Testis (tissue), 3 donors: ENCODE data around the gene DDAH2. TPM values are rescaled to one million over a fixed set of nuclear protein-coding genes. Genes with fewer than 3 reads are reported as not detected.

Experiments used
- DNase-seq: peaks from one replicate; pipeline ENCODE4 v3.0.0-alpha.2; 2019
- H3K27ac ChIP-seq, 2 donors: fragments of 200-600 bp; sonication (generic); one replicate each; pipeline ENCODE4 v1.5.1; 2019
- H3K27me3 ChIP-seq: fragments of 200-600 bp; sonication (generic); one replicate; pipeline ENCODE4 v1.5.1; 2019
- H3K36me3 ChIP-seq: fragments of 200-600 bp; sonication (generic); one replicate; pipeline ENCODE4 v1.5.1; 2017; ENCODE audit warnings: low read depth; ENCODE audit errors: missing control alignments
- H3K4me1 ChIP-seq: fragments of 200-600 bp; sonication (generic); one replicate; pipeline ENCODE4 v1.5.1; 2019
- H3K4me3 ChIP-seq, 2 donors: fragments of 200-600 bp; sonication (generic); one replicate each; pipeline ENCODE4 v1.5.1; 2017 to 2019
- H3K9me3 ChIP-seq: fragments of 200-600 bp; sonication (generic); one replicate; pipeline ENCODE4 v1.5.1; 2017
- CTCF ChIP-seq, 3 experiments: fragments of 450-650 bp in 2 of 3; fragments of 200-600 bp in 1 of 3; sonication (generic) in 1 of 3; IDR thresholded peaks; one replicate each; pipeline ENCODE4 v1.5.1; 2016 to 2019; ENCODE audit warnings: antibody characterized with exemption in 3 of 3, mild to moderate bottlenecking in 2 of 3, moderate library complexity in 1 of 3
- POLR2A ChIP-seq: fragments of 450-650 bp; IDR thresholded peaks from one replicate; pipeline ENCODE4 v1.6.1; 2017; ENCODE audit warnings: antibody characterized with exemption, mild to moderate bottlenecking, moderate library complexity
- WGBS, 2 donors: methylation state at CpG; one replicate each; pipeline ENCODE4 v1.1.5; 2018; 5-methylcytosine and 5-hydroxymethylcytosine counted together
- intact Hi-C: fragments of 100-400 bp; cut with DNase I; formaldehyde crosslinking; loops from one replicate; pipeline ENCODE4 v1.15.1; 2023; ENCODE audit warnings: low total_unique reads
- polyA plus RNA-seq: library from polyadenylated mRNA; stranded (reverse); fragments of 350-450 nt; fragmentation: Illumina TruSeq; extraction: RNeasy Lipid Tissue Mini Kit (QIAGEN cat#74804); gene quantifications from one replicate; pipeline ENCODE4 v1.2.3, GENCODE V29; 2014; ENCODE audit warnings: low read depth, low replicate concordance; ENCODE audit not compliant: insufficient read depth
- total RNA-seq, 2 donors: library from RNA; depleted of rRNA; stranded (reverse); fragments of >200 nt; gene quantifications; one replicate each; pipeline ENCODE4 v1.2.3, GENCODE V29; 2016

DDAH2 gene
- total and polyA plus RNA-seq, 3 donors from 2014 or later = 19.6 to 50.8 (median 38.0) TPM

DNA sequence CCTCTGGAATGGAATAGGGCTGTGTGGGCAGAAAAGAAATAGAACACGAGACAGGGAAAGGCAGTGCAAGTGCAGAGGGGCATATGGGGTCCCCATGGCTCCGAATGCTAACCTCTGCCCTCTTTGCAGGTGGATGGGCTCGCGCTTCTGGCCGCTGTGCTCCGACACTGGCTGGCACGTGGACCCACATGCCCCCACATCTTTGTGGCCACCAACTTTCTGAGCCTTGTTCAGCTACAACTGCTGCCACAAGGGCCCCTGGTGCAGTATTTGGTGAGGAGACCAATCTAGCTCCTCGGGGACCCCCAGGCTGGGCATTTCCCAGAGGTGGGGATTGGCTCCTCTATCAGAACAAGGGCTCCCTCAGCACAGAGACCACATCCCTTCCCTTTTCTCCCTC, 32.2 kb upstream of the DDAH2 start:
- WGBS, 2 donors = 90 to 94% methylated on average over 8 of the region's 8 CpGs
- H3K27ac ChIP-seq = no peak overlapping the region
- TF ChIP-seq POLR2A (no peak), CTCF (IDR thresholded peaks at IDR 0.05) (no peak)
- no peaks in the 10 kb centered on the region for H3K36me3 ChIP-seq
- no peak for DNase-seq
- H3K4me1 ChIP-seq = no peaks in the 10 kb centered on the region
- no peaks in the 10 kb centered on the region for H3K27me3 ChIP-seq
- H3K4me3 ChIP-seq = no peak overlapping the region
- H3K9me3 ChIP-seq = no peaks in the 10 kb centered on the region
- intact Hi-C loops = no loop called here

DNA sequence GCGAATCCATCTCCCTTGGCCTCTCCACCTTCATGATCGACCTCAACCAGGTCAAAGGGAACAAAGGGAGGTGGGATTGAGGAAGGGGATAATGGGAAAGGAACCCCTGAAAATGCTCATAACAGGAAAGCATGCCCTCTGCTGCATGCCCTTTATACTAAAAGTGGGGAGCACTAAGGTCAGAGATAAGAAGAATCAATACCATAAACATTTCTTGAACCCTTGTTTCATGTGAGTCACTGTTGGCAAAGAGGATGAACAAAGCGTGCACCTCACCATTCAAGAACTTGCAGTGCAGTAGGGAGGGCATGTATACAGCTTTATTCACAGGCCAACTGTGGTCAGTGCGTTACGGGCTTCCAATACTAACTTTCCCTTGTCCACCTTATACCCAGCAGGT, 31.7 kb upstream of the DDAH2 start:
- intact Hi-C loops = no loop called here
- Histone ChIP-seq H3K4me3 (no peak overlapping the region), H3K4me1 (no peaks in the 10 kb centered on the region), H3K9me3 (no peaks in the 10 kb centered on the region), H3K36me3 (no peaks in the 10 kb centered on the region), H3K27ac (no peak overlapping the region), H3K27me3 (no peaks in the 10 kb centered on the region)
- TF ChIP-seq POLR2A = no peak
- TF ChIP-seq CTCF (IDR thresholded peaks at IDR 0.05) = no peak
- DNase-seq = no peak
- WGBS, 2 donors = 90 to 91% methylated on average over 5 of the region's 5 CpGs

GRCh38 chr6:31758281-31758680, 29.2 kb upstream of the DDAH2 start:
- Histone ChIP-seq H3K36me3 (no peaks in the 10 kb centered on the region), H3K9me3 (no peaks in the 10 kb centered on the region), H3K27ac (no peak overlapping the region), H3K4me3 (no peak overlapping the region), H3K27me3 (no peaks in the 10 kb centered on the region), H3K4me1 (no peaks in the 10 kb centered on the region)
- TF ChIP-seq POLR2A (no peak), CTCF (IDR thresholded peaks at IDR 0.05) (no peak)
- no peak for DNase-seq
- intact Hi-C loops = no loop called here
- WGBS, 2 donors = 91 to 97% methylated on average over 2 of the region's 2 CpGs

GRCh38 chr6:31752739-31753319, 23.7 kb upstream of the DDAH2 start:
- TF ChIP-seq POLR2A (no peak), CTCF (IDR thresholded peaks at IDR 0.05) (no peak)
- intact Hi-C loops = no loop called here
- 74 to 76% methylated on average over 7 to 8 of the region's 8 CpGs for WGBS, 2 donors

GRCh38 chr6:31750411-31751022, 21.4 kb upstream of the DDAH2 start:
- H3K27me3 ChIP-seq = no peaks in the 10 kb centered on the region
- no peak overlapping the region for H3K4me3 ChIP-seq
- no peak overlapping the region for H3K27ac ChIP-seq
- WGBS, 2 donors = 84 to 94% methylated on average over 7 of the region's 7 CpGs
- H3K36me3 ChIP-seq = no peaks in the 10 kb centered on the region
- TF ChIP-seq POLR2A (no peak), CTCF (IDR thresholded peaks at IDR 0.05) (no peak)
- no peaks in the 10 kb centered on the region for H3K4me1 ChIP-seq
- DNase-seq = no peak
- intact Hi-C loops = no loop called here
- H3K9me3 ChIP-seq = no peaks in the 10 kb centered on the region

More at GRCh38 chr6:31752739-31753319, 23.7 kb upstream of the DDAH2 start:
- no peaks in the 10 kb centered on the region for H3K36me3 ChIP-seq
- no peaks in the 10 kb centered on the region for H3K27me3 ChIP-seq
- H3K27ac ChIP-seq = no peak overlapping the region
- H3K4me3 ChIP-seq = no peak overlapping the region
- no peaks in the 10 kb centered on the region for H3K9me3 ChIP-seq
- H3K4me1 ChIP-seq = no peaks in the 10 kb centered on the region
- DNase-seq = no peak
